Psoas muscle (tissue), 8 donors: ENCODE measurements around the gene ZBED2. TPM values are rescaled to one million over a fixed set of nuclear protein-coding genes. Genes with fewer than 3 reads are reported as not detected.

ENCODE experiments used
- ATAC-seq, 4 donors: fragments of 200-7000 bp; cut with Tn5 transposase; one replicate each; pipeline ENCODE4 v1.9.1; 2020; ENCODE audit warnings: moderate library complexity in 3 of 4, mild to moderate bottlenecking in 2 of 4
- DNase-seq, 2 donors: peaks; one replicate each; pipeline ENCODE4 v3.0.0-alpha.2; 2020
- H3K27ac ChIP-seq: fragments of 200-600 bp; one replicate; pipeline ENCODE4 v1.8.0; 2022
- H3K27me3 ChIP-seq, 3 donors: fragments of 200-600 bp in 1 of 3; one replicate each; pipeline versions ENCODE4 v1.6.1 to v1.8.0; 2013 to 2022; ENCODE audit warnings: low read length in 2 of 3, mild to moderate bottlenecking in 2 of 3, moderate library complexity in 1 of 3; ENCODE audit not compliant: insufficient read depth in 3 of 3
- H3K36me3 ChIP-seq, 2 donors: fragments of 200-600 bp in 1 of 2; one replicate each; pipeline versions ENCODE4 v1.6.1 to v1.8.0; 2013 to 2022; ENCODE audit warnings: low read depth in 1 of 2, mild to moderate bottlenecking in 1 of 2, moderate library complexity in 1 of 2; ENCODE audit not compliant: insufficient read depth in 1 of 2
- H3K4me1 ChIP-seq: fragments of 200-600 bp; one replicate; pipeline ENCODE4 v1.8.0; 2022
- H3K4me3 ChIP-seq: fragments of 200-600 bp; one replicate; pipeline ENCODE4 v1.8.0; 2022; ENCODE audit warnings: mild to moderate bottlenecking
- H3K9me3 ChIP-seq: fragments of 200-600 bp; one replicate; pipeline ENCODE4 v1.8.0; 2022
- CTCF ChIP-seq: fragments of 200-600 bp; IDR thresholded peaks from one replicate; pipeline ENCODE4 v1.8.0; 2022; ENCODE audit warnings: antibody characterized with exemption
- WGBS, 3 donors: extraction: QIAGEN DNeasy Blood & Tissue Kit; methylation state at CpG; one replicate each; pipeline versions ENCODE4 v1.1.6 to v1.1.7; 2013; 5-methylcytosine and 5-hydroxymethylcytosine counted together
- intact Hi-C, 2 donors: fragments of 100-400 bp; cut with DNase I; formaldehyde crosslinking; loops; one replicate each; pipeline versions ENCODE4 v1.11.0 to v1.14.2; 2022
- polyA plus RNA-seq, 3 donors: library from polyadenylated mRNA; stranded (reverse); fragments of 200-250 nt; gene quantifications; one replicate each; pipeline ENCODE4 v1.2.3, GENCODE V29; 2013
- total RNA-seq, 4 donors: library from RNA; stranded (reverse); fragmentation: NEBNext Ultra II Directional in 2 of 4; extraction: Animal tissue kit (Norgen Biotek cat#: 25700) in 2 of 4; gene quantifications; one replicate each; pipeline versions ENCODE4 v1.2.1 to v1.2.4, GENCODE V29; 2021 to 2023
- donor health status: healthy with polysubstance abuse.
- donor health status: DM: no; HTN: no; CAD: no; lungs with moderate emphysema.
- donor health status: Bipolar disorder and iron deficiency.
- donor health status: healthy.
- donor health status: DM: yes; HTN: yes; CAD: no.
- donor health status: DM: no; HTN: no; CAD: no.
- donor health status: DM: no; HTN: no; CAD: no.
- donor health status: DM: yes; HTN: yes; CAD: no.

Gene ZBED2
- total and polyA plus RNA-seq, 7 donors = not detected

- no peak overlapping the region for H3K27ac ChIP-seq
- H3K36me3 ChIP-seq = no peaks in the 10 kb centered on the region
- 92 to 96% (median 96%) methylated on average over 6 of the region's 6 CpGs for WGBS, 3 donors
- H3K27me3 ChIP-seq = no peaks in the 10 kb centered on the region
- intact Hi-C loops = no loop called here
- H3K4me1 ChIP-seq = no peaks in the 10 kb centered on the region
- no peak overlapping the region for H3K4me3 ChIP-seq
- no peaks in the 10 kb centered on the region for H3K9me3 ChIP-seq
- DNase-seq = no peak
- TF ChIP-seq CTCF = no peak
- ATAC-seq = no peak
These were observed 23.2 kb downstream of the ZBED2 start for GRCh38 chr3:111571907-111572460.

GRCh38 chr3:111571282-111571681 lies 23.9 kb downstream of the ZBED2 start:
- H3K27me3 ChIP-seq = no peaks in the 10 kb centered on the region
- ATAC-seq = no peak
- 86 to 98% (median 96%) methylated on average over 1 of the region's 1 CpG for WGBS, 3 donors
- no peak overlapping the region for H3K27ac ChIP-seq
- H3K36me3 ChIP-seq = no peaks in the 10 kb centered on the region
- no peak overlapping the region for H3K4me3 ChIP-seq
- H3K9me3 ChIP-seq = no peaks in the 10 kb centered on the region
- intact Hi-C loops = no loop called here
- DNase-seq = no peak
- TF ChIP-seq CTCF = no peak
- H3K4me1 ChIP-seq = no peaks in the 10 kb centered on the region

GRCh38 chr3:111570404-111571030 lies 24.6 kb downstream of the ZBED2 start:
- intact Hi-C loops = no loop called here
- 87 to 88% (median 87%) methylated on average over 12 of the region's 12 CpGs for WGBS, 3 donors
- ATAC-seq (no peak), DNase-seq (no peak)
- H3K27me3 ChIP-seq = no peaks in the 10 kb centered on the region
- H3K9me3 ChIP-seq = no peaks in the 10 kb centered on the region
- no peak for TF ChIP-seq CTCF
- no peak overlapping the region for H3K4me3 ChIP-seq
- no peak overlapping the region for H3K27ac ChIP-seq
- H3K4me1 ChIP-seq = no peaks in the 10 kb centered on the region
- no peaks in the 10 kb centered on the region for H3K36me3 ChIP-seq

GRCh38 chr3:111568911-111569310 lies 26.2 kb downstream of the ZBED2 start:
- H3K4me1 ChIP-seq = no peaks in the 10 kb centered on the region
- no peaks in the 10 kb centered on the region for H3K27me3 ChIP-seq
- ATAC-seq (no peak), DNase-seq (no peak)
- intact Hi-C loops = no loop called here
- H3K9me3 ChIP-seq = no peaks in the 10 kb centered on the region
- TF ChIP-seq CTCF = no peak
- H3K4me3 ChIP-seq = no peak overlapping the region
- H3K36me3 ChIP-seq = no peaks in the 10 kb centered on the region
- H3K27ac ChIP-seq = no peak overlapping the region

GRCh38 chr3:111568355-111568754 lies 26.8 kb downstream of the ZBED2 start:
- intact Hi-C loops = no loop called here
- WGBS, 3 donors = 76 to 84% (median 84%) methylated on average over 2 of the region's 2 CpGs
- TF ChIP-seq CTCF = no peak
- Histone ChIP-seq H3K9me3 (no peaks in the 10 kb centered on the region), H3K4me3 (no peak overlapping the region), H3K4me1 (no peaks in the 10 kb centered on the region), H3K27me3 (no peaks in the 10 kb centered on the region), H3K36me3 (no peaks in the 10 kb centered on the region), H3K27ac (no peak overlapping the region)
- ATAC-seq (no peak), DNase-seq (no peak)
